Measurements from ENCODE around the gene PRKD2.
A peak's percentile ranks its signal among the peaks of the same experiment; 100 is the strongest.

The PRKD2 gene

DNA sequence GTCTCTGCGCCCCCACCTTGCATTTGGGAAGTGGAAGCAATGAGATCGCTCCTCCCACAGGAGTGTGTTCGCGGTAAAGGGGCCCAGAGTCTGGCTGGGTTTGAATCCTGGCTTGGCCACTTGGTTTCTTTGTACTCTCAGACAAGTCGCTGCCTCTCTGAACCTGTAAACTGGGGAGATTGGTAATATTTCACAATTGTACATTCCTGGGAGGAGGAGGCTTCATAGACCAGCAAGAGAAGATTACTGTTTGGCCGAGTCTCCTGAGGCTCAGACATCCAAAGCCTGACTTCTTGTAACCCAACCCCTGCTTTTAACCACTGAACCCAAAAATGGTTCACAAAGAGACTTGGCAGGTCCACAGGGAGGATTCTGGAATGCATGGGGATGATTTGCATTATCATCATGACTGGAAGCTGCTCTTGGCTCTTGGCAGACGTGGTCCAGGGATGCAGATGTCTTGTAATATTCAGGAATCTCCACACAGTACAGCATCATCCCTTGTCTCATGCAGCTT lies 43.0 kb upstream of the PRKD2 start:
- Histone ChIP-seq H3K4me3 (ENCODE audit: control insufficient read depth in 1 of 7, extremely low read depth in 1 of 7, insufficient read depth in 4 of 7, low read depth in 2 of 7, low read length in 6 of 7) (no peak overlapping the region), H3K9me3 (ENCODE audit: control extremely low read depth in 1 of 5, control insufficient read depth in 4 of 5, insufficient read depth in 2 of 5, low read depth in 1 of 5, low read length in 4 of 5) (no peaks in the 10 kb centered on the region), H3K27me3 (replicated peaks in 2 of 5; ENCODE audit: control insufficient read depth in 4 of 5, insufficient read depth in 5 of 5, low read length in 4 of 5) (no peaks in the 10 kb centered on the region), H3K4me1 (ENCODE audit: control extremely low read depth in 1 of 4, control insufficient read depth in 4 of 4, insufficient read depth in 4 of 4, low read length in 3 of 4) (peaks cover 0 to 15% (median 8%) of the 10 kb centered on the region in 4 experiments), H3K36me3 (ENCODE audit: control insufficient read depth in 4 of 4, insufficient read depth in 4 of 4, low read length in 3 of 4) (peaks cover 0 to 17% (median 7%) of the 10 kb centered on the region in 4 experiments), H3K27ac (ENCODE audit: insufficient read depth in 1 of 2, low read depth in 1 of 2, low read length in 2 of 2, poor library complexity in 1 of 2, severe bottlenecking in 2 of 2) (no peak overlapping the region)
- POLR2A ChIA-PET, result no interaction called here
- CTCF ChIA-PET, result no interaction called here
- WGBS (ENCODE audit: insufficient coverage), result 95% methylated on average over 5 of the region's 7 CpGs
- DNase-seq, result no peak

- Histone ChIP-seq H3K9me3 (ENCODE audit: control extremely low read depth in 1 of 5, control insufficient read depth in 4 of 5, insufficient read depth in 2 of 5, low read depth in 1 of 5, low read length in 4 of 5) (no peaks in the 10 kb centered on the region), H3K36me3 (ENCODE audit: control insufficient read depth in 4 of 4, insufficient read depth in 4 of 4, low read length in 3 of 4) (peaks cover 0 to 17% (median 7%) of the 10 kb centered on the region in 4 experiments), H3K4me3 (ENCODE audit: control insufficient read depth in 1 of 7, extremely low read depth in 1 of 7, insufficient read depth in 4 of 7, low read depth in 2 of 7, low read length in 6 of 7) (no peak overlapping the region), H3K27me3 (replicated peaks in 2 of 5; ENCODE audit: control insufficient read depth in 4 of 5, insufficient read depth in 5 of 5, low read length in 4 of 5) (no peaks in the 10 kb centered on the region), H3K27ac (ENCODE audit: insufficient read depth in 1 of 2, low read depth in 1 of 2, low read length in 2 of 2, poor library complexity in 1 of 2, severe bottlenecking in 2 of 2) (no peak overlapping the region), H3K4me1 (ENCODE audit: control extremely low read depth in 1 of 4, control insufficient read depth in 4 of 4, insufficient read depth in 4 of 4, low read length in 3 of 4) (peaks cover 0 to 15% (median 8%) of the 10 kb centered on the region in 4 experiments)
- no peak for DNase-seq
- CTCF ChIA-PET, result interaction anchor here (1.6 to 12.3 kb wide), 6 partner anchors 11 to 80 kb away, joined by 4 to 189 read pairs (median 6); no protein-coding TSS in a partner anchor
- 100% methylated on average over 2 of the region's 6 CpGs for WGBS (ENCODE audit: insufficient coverage)
- POLR2A ChIA-PET, result no interaction called here
These were observed 42.3 kb upstream of the PRKD2 start for GRCh38 chr19:46759206-46759605.

DNA sequence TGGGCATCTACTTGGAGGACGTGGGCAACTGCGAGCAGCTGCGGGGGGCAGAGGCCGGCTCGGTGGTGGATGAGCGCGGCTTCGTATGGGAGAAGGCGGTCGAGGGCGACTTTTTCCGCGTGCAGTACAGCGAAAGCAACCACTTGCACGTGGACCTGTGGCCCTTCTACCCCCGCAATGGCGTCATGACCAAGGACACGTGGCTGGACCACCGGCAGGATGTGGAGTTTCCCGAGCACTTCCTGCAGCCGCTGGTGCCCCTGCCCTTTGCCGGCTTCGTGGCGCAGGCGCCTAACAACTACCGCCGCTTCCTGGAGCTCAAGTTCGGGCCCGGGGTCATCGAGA lies 39.6 kb upstream of the PRKD2 start:
- peaks cover 0 to 21% (median 11%) of the 10 kb centered on the region in 4 experiments for H3K36me3 ChIP-seq (ENCODE audit: control insufficient read depth in 4 of 4, insufficient read depth in 4 of 4, low read length in 3 of 4)
- H3K27me3 ChIP-seq (replicated peaks in 2 of 5; ENCODE audit: control insufficient read depth in 4 of 5, insufficient read depth in 5 of 5, low read length in 4 of 5), result no peaks in the 10 kb centered on the region
- peaks cover 0 to 15% (median 8%) of the 10 kb centered on the region in 4 experiments for H3K4me1 ChIP-seq (ENCODE audit: control extremely low read depth in 1 of 4, control insufficient read depth in 4 of 4, insufficient read depth in 4 of 4, low read length in 3 of 4)
- no peak overlapping the region for H3K27ac ChIP-seq (ENCODE audit: insufficient read depth in 1 of 2, low read depth in 1 of 2, low read length in 2 of 2, poor library complexity in 1 of 2, severe bottlenecking in 2 of 2)
- ChIA-PET POLR2A (no interaction called here), CTCF (interaction anchor here (1.0 to 12.3 kb wide), 10 partner anchors 9 to 91 kb away, joined by 3 to 189 read pairs (median 5); no protein-coding TSS in a partner anchor)
- H3K9me3 ChIP-seq (ENCODE audit: control extremely low read depth in 1 of 5, control insufficient read depth in 4 of 5, insufficient read depth in 2 of 5, low read depth in 1 of 5, low read length in 4 of 5), result no peaks in the 10 kb centered on the region
- DNase-seq, result peak in 2 of 3 donors; percentile 46 to 52
- H3K4me3 ChIP-seq (ENCODE audit: control insufficient read depth in 1 of 7, extremely low read depth in 1 of 7, insufficient read depth in 4 of 7, low read depth in 2 of 7, low read length in 6 of 7), result no peak overlapping the region
- WGBS (ENCODE audit: insufficient coverage), result 48% methylated on average over 19 of the region's 30 CpGs

- CTCF ChIA-PET, result interaction anchor here (1.0 to 12.3 kb wide), 11 partner anchors 9 to 91 kb away, joined by 3 to 189 read pairs (median 5); no protein-coding TSS in a partner anchor
- H3K4me3 ChIP-seq (ENCODE audit: control insufficient read depth in 1 of 7, extremely low read depth in 1 of 7, insufficient read depth in 4 of 7, low read depth in 2 of 7, low read length in 6 of 7), result no peak overlapping the region
- H3K4me1 ChIP-seq (ENCODE audit: control extremely low read depth in 1 of 4, control insufficient read depth in 4 of 4, insufficient read depth in 4 of 4, low read length in 3 of 4), result peaks cover 0 to 15% (median 8%) of the 10 kb centered on the region in 4 experiments
- no peaks in the 10 kb centered on the region for H3K9me3 ChIP-seq (ENCODE audit: control extremely low read depth in 1 of 5, control insufficient read depth in 4 of 5, insufficient read depth in 2 of 5, low read depth in 1 of 5, low read length in 4 of 5)
- H3K36me3 ChIP-seq (ENCODE audit: control insufficient read depth in 4 of 4, insufficient read depth in 4 of 4, low read length in 3 of 4), result peaks cover 0 to 21% (median 11%) of the 10 kb centered on the region in 4 experiments
- 98% methylated on average over 77 of the region's 86 CpGs for WGBS (ENCODE audit: insufficient coverage)
- no peak overlapping the region for H3K27ac ChIP-seq (ENCODE audit: insufficient read depth in 1 of 2, low read depth in 1 of 2, low read length in 2 of 2, poor library complexity in 1 of 2, severe bottlenecking in 2 of 2)
- H3K27me3 ChIP-seq (replicated peaks in 2 of 5; ENCODE audit: control insufficient read depth in 4 of 5, insufficient read depth in 5 of 5, low read length in 4 of 5), result no peaks in the 10 kb centered on the region
- POLR2A ChIA-PET, result no interaction called here
- DNase-seq, result no peak
These were observed 39.1 kb upstream of the PRKD2 start for GRCh38 chr19:46755853-46756543.

GRCh38 chr19:46755077-46755852 lies 38.4 kb upstream of the PRKD2 start:
- ChIA-PET POLR2A (interaction anchor here (0.6 kb wide), 1 partner anchor 69 kb away, joined by 3 read pairs; no protein-coding TSS in a partner anchor), CTCF (interaction anchor here (0.6 to 12.3 kb wide), 12 partner anchors 10 to 399 kb away, joined by 3 to 189 read pairs (median 4); no protein-coding TSS in a partner anchor)
- no peak for DNase-seq
- Histone ChIP-seq H3K36me3 (ENCODE audit: control insufficient read depth in 4 of 4, insufficient read depth in 4 of 4, low read length in 3 of 4) (peaks cover 0 to 21% (median 11%) of the 10 kb centered on the region in 4 experiments), H3K27ac (ENCODE audit: insufficient read depth in 1 of 2, low read depth in 1 of 2, low read length in 2 of 2, poor library complexity in 1 of 2, severe bottlenecking in 2 of 2) (no peak overlapping the region), H3K9me3 (ENCODE audit: control extremely low read depth in 1 of 5, control insufficient read depth in 4 of 5, insufficient read depth in 2 of 5, low read depth in 1 of 5, low read length in 4 of 5) (no peaks in the 10 kb centered on the region), H3K4me3 (ENCODE audit: control insufficient read depth in 1 of 7, extremely low read depth in 1 of 7, insufficient read depth in 4 of 7, low read depth in 2 of 7, low read length in 6 of 7) (no peak overlapping the region), H3K27me3 (replicated peaks in 2 of 5; ENCODE audit: control insufficient read depth in 4 of 5, insufficient read depth in 5 of 5, low read length in 4 of 5) (no peaks in the 10 kb centered on the region), H3K4me1 (ENCODE audit: control extremely low read depth in 1 of 4, control insufficient read depth in 4 of 4, insufficient read depth in 4 of 4, low read length in 3 of 4) (peaks cover 0 to 16% (median 8%) of the 10 kb centered on the region in 4 experiments)
- WGBS (ENCODE audit: insufficient coverage), result 95% methylated on average over 36 of the region's 39 CpGs

- ChIA-PET POLR2A (interaction anchor here (1.1 kb wide), 1 partner anchor 34 kb away, joined by 5 read pairs; the partner anchor contains the start of gene SLC1A5), CTCF (interaction anchor here (0.9 to 12.3 kb wide), 15 partner anchors 8 to 86 kb away, joined by 3 to 189 read pairs (median 4); no protein-coding TSS in a partner anchor)
- Histone ChIP-seq H3K4me3 (ENCODE audit: control insufficient read depth in 1 of 7, extremely low read depth in 1 of 7, insufficient read depth in 4 of 7, low read depth in 2 of 7, low read length in 6 of 7) (no peak overlapping the region), H3K27me3 (replicated peaks in 2 of 5; ENCODE audit: control insufficient read depth in 4 of 5, insufficient read depth in 5 of 5, low read length in 4 of 5) (no peaks in the 10 kb centered on the region), H3K9me3 (ENCODE audit: control extremely low read depth in 1 of 5, control insufficient read depth in 4 of 5, insufficient read depth in 2 of 5, low read depth in 1 of 5, low read length in 4 of 5) (no peaks in the 10 kb centered on the region), H3K4me1 (ENCODE audit: control extremely low read depth in 1 of 4, control insufficient read depth in 4 of 4, insufficient read depth in 4 of 4, low read length in 3 of 4) (peaks cover 0 to 15% (median 8%) of the 10 kb centered on the region in 4 experiments), H3K27ac (ENCODE audit: insufficient read depth in 1 of 2, low read depth in 1 of 2, low read length in 2 of 2, poor library complexity in 1 of 2, severe bottlenecking in 2 of 2) (no peak overlapping the region), H3K36me3 (ENCODE audit: control insufficient read depth in 4 of 4, insufficient read depth in 4 of 4, low read length in 3 of 4) (peaks cover 0 to 21% (median 12%) of the 10 kb centered on the region in 4 experiments)
- peak; percentile 53 to 80 (median 79) for DNase-seq
- WGBS (ENCODE audit: insufficient coverage), result 22% methylated on average over 4 of the region's 4 CpGs
These were observed 36.7 kb upstream of the PRKD2 start for GRCh38 chr19:46753420-46754155.
